Thoracic aorta (tissue), 2 donors: ENCODE measurements around the gene SLC39A11. TPM values are rescaled to one million over a fixed set of nuclear protein-coding genes. Genes with fewer than 3 reads are reported as not detected.

Source experiments
- ATAC-seq: fragments of 150-250 bp; one replicate; pipeline ENCODE4 v1.8.0; 2017; ENCODE audit warnings: low read depth; ENCODE audit not compliant: insufficient number of reproducible peaks, low FRiP score
- DNase-seq: peaks from one replicate; pipeline ENCODE4 v3.0.0-alpha.2; 2020; ENCODE audit warnings: low spot score
- H3K27ac ChIP-seq, 2 donors: fragments of 200-600 bp; sonication (generic); 1 replicate in 1 of 2; 2 replicates in 1 of 2; pipeline ENCODE4 v1.5.1; 2016; ENCODE audit warnings: mild to moderate bottlenecking in 2 of 2, moderate library complexity in 2 of 2
- H3K27me3 ChIP-seq: fragments of 200-600 bp; sonication (generic); replicated peaks from 2 replicates; pipeline ENCODE4 v1.6.0; 2016; ENCODE audit warnings: mild to moderate bottlenecking; ENCODE audit not compliant: insufficient read depth
- H3K36me3 ChIP-seq: fragments of 200-600 bp; sonication (generic); one replicate; pipeline ENCODE4 v1.5.1; 2016
- H3K4me1 ChIP-seq, 2 donors: fragments of 200-600 bp; sonication (generic); 1 replicate in 1 of 2; 2 replicates in 1 of 2; pipeline versions ENCODE4 v1.5.1 to v1.6.0; 2016; ENCODE audit warnings: low read depth in 2 of 2, mild to moderate bottlenecking in 1 of 2; ENCODE audit not compliant: control insufficient read depth in 1 of 2
- H3K4me3 ChIP-seq: fragments of 200-600 bp; sonication (generic); 2 replicates; pipeline ENCODE4 v1.5.1; 2016; ENCODE audit warnings: mild to moderate bottlenecking
- H3K9me3 ChIP-seq: fragments of 200-600 bp; sonication (generic); 2 replicates; pipeline ENCODE4 v1.5.1; 2016
- CTCF ChIP-seq: fragments of 200-600 bp; sonication (generic); IDR thresholded peaks from one replicate; pipeline ENCODE4 v1.5.1; 2019; ENCODE audit warnings: antibody characterized with exemption
- total RNA-seq, 2 donors: library from RNA; depleted of rRNA; stranded (reverse); fragments of >200 nt; gene quantifications; one replicate each; pipeline versions ENCODE4 v1.1.0 to v1.2.3, GENCODE V29; 2016

SLC39A11 gene
- total RNA-seq, 2 donors from 2014 or later = 12.0 to 29.1 TPM

DNA sequence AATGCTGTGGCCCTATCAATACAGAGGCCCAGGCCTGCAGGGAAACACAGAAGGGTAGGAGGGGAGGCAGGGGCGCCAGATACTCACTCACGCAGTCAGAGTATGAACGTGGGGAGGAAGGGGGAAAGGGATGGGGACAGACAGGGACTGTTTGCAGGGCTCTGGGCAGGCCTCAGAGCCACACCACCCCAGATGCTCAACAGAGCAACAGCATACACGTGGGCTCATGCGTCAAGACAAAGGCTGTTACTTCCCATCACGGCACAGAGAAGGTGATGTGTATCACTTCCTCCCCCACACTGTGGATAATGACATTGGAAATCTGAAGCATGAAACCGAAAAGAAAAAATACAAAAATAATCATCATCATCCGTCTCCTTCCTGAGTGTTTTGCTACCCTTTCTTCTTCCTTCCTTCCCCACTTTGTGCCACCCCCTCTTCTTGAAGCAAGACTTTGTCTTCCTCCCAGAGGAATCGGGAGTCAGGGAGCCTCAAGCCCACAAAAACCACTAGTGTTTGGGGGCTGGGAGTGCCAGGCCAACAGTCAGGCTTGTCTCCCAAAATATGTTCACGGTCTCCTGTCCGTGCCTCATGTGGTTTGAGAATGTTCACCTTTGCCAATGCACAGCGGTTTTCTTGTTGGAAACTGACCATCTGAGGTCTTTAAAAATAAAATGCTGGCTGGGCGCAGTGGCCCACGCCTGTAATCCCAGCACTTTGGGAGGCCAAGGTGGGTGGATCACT is 20.1 kb downstream of the SLC39A11 start:
- DNase-seq (no peak), ATAC-seq (no peak)
- Histone ChIP-seq H3K36me3 (peaks cover 8% of the 10 kb centered on the region), H3K4me1 (peaks cover 0 to 11% of the 10 kb centered on the region in 2 donors), H3K4me3 (no peak overlapping the region), H3K27me3 (no peaks in the 10 kb centered on the region), H3K27ac (no peak overlapping the region), H3K9me3 (no peaks in the 10 kb centered on the region)
- no peak for TF ChIP-seq CTCF

GRCh38 chr17:73071066-73071999 is 21.2 kb downstream of the SLC39A11 start:
- no peak for TF ChIP-seq CTCF
- H3K27ac ChIP-seq = no peak overlapping the region
- H3K36me3 ChIP-seq = peaks cover 8% of the 10 kb centered on the region
- no peaks in the 10 kb centered on the region for H3K9me3 ChIP-seq
- ATAC-seq = no peak
- no peak for DNase-seq
- H3K27me3 ChIP-seq = no peaks in the 10 kb centered on the region
- no peak overlapping the region for H3K4me3 ChIP-seq
- H3K4me1 ChIP-seq = peaks cover 0 to 15% of the 10 kb centered on the region in 2 donors

- H3K36me3 ChIP-seq = peaks cover 8% of the 10 kb centered on the region
- H3K27me3 ChIP-seq = no peaks in the 10 kb centered on the region
- peaks cover 2 to 19% of the 10 kb centered on the region in 2 donors for H3K4me1 ChIP-seq
- ATAC-seq (no peak), DNase-seq (no peak)
- H3K4me3 ChIP-seq = no peak overlapping the region
- TF ChIP-seq CTCF = no peak
- no peaks in the 10 kb centered on the region for H3K9me3 ChIP-seq
- no peak overlapping the region for H3K27ac ChIP-seq
Observed at GRCh38 chr17:73069841-73070240, 22.6 kb downstream of the SLC39A11 start.

DNA sequence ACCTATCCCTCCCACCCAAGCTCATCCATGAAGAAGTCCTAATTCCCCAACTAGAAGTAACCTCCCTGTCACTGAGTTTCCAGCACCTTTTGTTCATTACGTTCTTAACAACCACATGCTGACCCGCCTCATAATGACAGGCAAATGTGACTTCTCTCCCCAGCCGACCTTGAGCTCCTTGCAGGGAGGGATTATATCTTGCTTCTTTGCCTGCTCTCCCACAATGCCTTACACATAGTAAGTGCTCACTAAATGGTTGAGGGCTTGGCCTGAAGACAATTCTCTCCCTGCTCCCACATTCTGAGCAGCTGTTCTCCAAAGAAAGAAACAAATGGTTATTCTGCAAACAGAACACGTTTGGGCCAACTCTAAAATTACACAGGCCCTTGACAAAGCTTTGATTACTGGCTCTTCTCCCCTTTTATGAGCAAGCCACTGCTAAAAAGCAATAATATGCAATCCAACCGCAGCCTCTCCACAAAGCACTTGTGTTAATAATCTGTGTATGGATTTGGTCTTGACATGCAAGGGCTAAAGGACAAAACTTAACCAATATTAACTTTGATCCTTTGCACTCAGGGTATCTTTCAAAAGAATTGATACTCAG is 23.2 kb downstream of the SLC39A11 start:
- H3K36me3 ChIP-seq = peaks cover 8% of the 10 kb centered on the region
- H3K9me3 ChIP-seq = no peaks in the 10 kb centered on the region
- TF ChIP-seq CTCF = no peak
- no peaks in the 10 kb centered on the region for H3K27me3 ChIP-seq
- ATAC-seq = no peak
- H3K4me3 ChIP-seq = no peak overlapping the region
- H3K27ac ChIP-seq = no peak overlapping the region
- peaks cover 8 to 24% of the 10 kb centered on the region in 2 donors for H3K4me1 ChIP-seq
- no peak for DNase-seq
